B cell (primary cell): ENCODE measurements around the gene STAMBPL1. TPM values are rescaled to one million over a fixed set of nuclear protein-coding genes. Genes with fewer than 3 reads are reported as not detected.

Experiments used
- ATAC-seq: fragments of 200-7000 bp; cut with Tn5 transposase; one replicate; pipeline ENCODE4 v1.10.0; 2021; ENCODE audit warnings: low read depth, mild to moderate bottlenecking, moderate number of reproducible peaks, moderate library complexity
- CTCF ChIA-PET: fragments of 350-600 bp; sonication (Branson Sonifier 250); formaldehyde crosslinking; loops from one replicate; lab custom pipeline; 2021; ENCODE audit warnings: antibody characterized with exemption, inconsistent platforms; lab: Charles Lee
- POLR2A ChIA-PET: fragments of 350-600 bp; sonication (Branson Sonifier 250); formaldehyde crosslinking; loops from one replicate; lab custom pipeline; 2021; ENCODE audit warnings: antibody characterized with exemption; lab: Charles Lee
- DNase-seq: peaks from one replicate; pipeline ENCODE4 v3.0.0; 2013
- H2AFZ ChIP-seq: 2 replicates; pipeline ENCODE4 v1.6.1; 2012; ENCODE audit warnings: mild to moderate bottlenecking, low read depth, low read length; ENCODE audit not compliant: insufficient read depth, poor library complexity, severe bottlenecking
- H3K27ac ChIP-seq, 2 donors: 1 replicate in 1 of 2; 2 replicates in 1 of 2; pipeline ENCODE4 v1.5.1; 2012 to 2013; ENCODE audit warnings: low read length in 2 of 2, mild to moderate bottlenecking in 2 of 2, moderate library complexity in 1 of 2
- H3K27me3 ChIP-seq, 4 experiments: fragments of 200-600 bp in 1 of 4; sonication (generic) in 1 of 4; replicated peaks in 1 of 4; 1 replicate in 2 of 4; 2 replicates in 2 of 4; pipeline versions ENCODE4 v1.6.1 to v1.7.0; 2013 to 2016; ENCODE audit warnings: low read length in 3 of 4, mild to moderate bottlenecking in 2 of 4, mixed read lengths in 1 of 4, moderate library complexity in 1 of 4; ENCODE audit not compliant: insufficient read depth in 4 of 4, control insufficient read depth in 3 of 4; ENCODE audit errors: control extremely low read depth in 1 of 4
- H3K36me3 ChIP-seq, 2 experiments: replicated peaks in 1 of 2; 1 replicate in 1 of 2; 2 replicates in 1 of 2; pipeline versions ENCODE4 v1.6.1 to v1.7.1; 2013; ENCODE audit warnings: low read length in 1 of 2; ENCODE audit not compliant: insufficient read depth in 2 of 2, control insufficient read depth in 1 of 2; ENCODE audit errors: control extremely low read depth in 1 of 2, extremely low read depth in 1 of 2
- H3K4me1 ChIP-seq, 2 donors: fragments of 200-600 bp in 1 of 2; sonication (generic) in 1 of 2; 1 replicate in 1 of 2; 2 replicates in 1 of 2; pipeline versions ENCODE4 v1.5.1 to v1.6.1; 2013 to 2017; ENCODE audit warnings: low read length in 2 of 2; ENCODE audit not compliant: control insufficient read depth in 2 of 2, insufficient read depth in 2 of 2
- H3K4me2 ChIP-seq: replicated peaks from 2 replicates; pipeline ENCODE3; 2012; ENCODE audit warnings: mild to moderate bottlenecking, low read depth, low read length; ENCODE audit not compliant: poor library complexity, severe bottlenecking
- H3K4me3 ChIP-seq, 5 experiments: fragments of 200-600 bp in 1 of 5; sonication (generic) in 1 of 5; 1 replicate in 3 of 5; 2 replicates in 2 of 5; pipeline versions ENCODE4 v1.5.1 to v1.7.0; 2011 to 2016; ENCODE audit warnings: low read length in 4 of 5, mild to moderate bottlenecking in 4 of 5, low read depth in 2 of 5, control low read depth in 1 of 5, moderate library complexity in 1 of 5; ENCODE audit not compliant: insufficient read depth in 1 of 5; ENCODE audit errors: control extremely low read depth in 1 of 5, extremely low read depth in 1 of 5
- H3K79me2 ChIP-seq: fragments of 200-600 bp; sonication (generic); one replicate; pipeline ENCODE4 v1.6.0; 2016; ENCODE audit warnings: low read length; ENCODE audit not compliant: control insufficient read depth, insufficient read depth
- H3K9ac ChIP-seq: fragments of 200-600 bp; sonication (generic); 2 replicates; pipeline ENCODE4 v1.6.1; 2017; ENCODE audit warnings: mild to moderate bottlenecking, low read length, moderate library complexity
- H3K9me3 ChIP-seq, 3 donors: one replicate each; pipeline versions ENCODE4 v1.6.1 to v1.7.1; 2013; ENCODE audit warnings: low read length in 2 of 3; ENCODE audit not compliant: control insufficient read depth in 2 of 3, insufficient read depth in 1 of 3; ENCODE audit errors: control extremely low read depth in 1 of 3
- H4K20me1 ChIP-seq: 2 replicates; pipeline ENCODE4 v1.6.0; 2012; ENCODE audit warnings: mild to moderate bottlenecking, low read length; ENCODE audit not compliant: insufficient read depth, control insufficient read depth, poor library complexity, severe bottlenecking
- H3K27ac Mint-ChIP-seq: one replicate; pipeline ENCODE4 v1.8.0; 2021; ENCODE audit warnings: mixed read lengths
- H3K27me3 Mint-ChIP-seq: one replicate; pipeline ENCODE4 v1.8.0; 2021; ENCODE audit warnings: mixed read lengths
- H3K4me1 Mint-ChIP-seq: one replicate; pipeline ENCODE4 v1.8.0; 2021; ENCODE audit warnings: mixed read lengths
- H3K4me3 Mint-ChIP-seq: one replicate; pipeline ENCODE4 v1.8.0; 2021; ENCODE audit warnings: mixed read lengths
- H3K9me3 Mint-ChIP-seq: one replicate; pipeline ENCODE4 v1.8.0; 2022; ENCODE audit warnings: mixed read lengths; ENCODE audit not compliant: insufficient read depth
- EZH2 ChIP-seq: IDR thresholded peaks from 2 replicates; pipeline ENCODE4 v1.6.1; 2012; ENCODE audit warnings: borderline replicate concordance, low read depth, mild to moderate bottlenecking, moderate library complexity, low read length; ENCODE audit not compliant: insufficient read depth, poor library complexity, severe bottlenecking
- WGBS: methylation state at CpG from one replicate; pipeline ENCODE4 v1.1.5; 2013; ENCODE audit warnings: missing lambda C conversion rate; ENCODE audit not compliant: insufficient coverage; 5-methylcytosine and 5-hydroxymethylcytosine counted together
- intact Hi-C: fragments of 100-400 bp; cut with micrococcal nuclease; formaldehyde crosslinking; loops from one replicate; pipeline ENCODE4 v1.10.0; 2022
- polyA plus RNA-seq: library from polyadenylated mRNA; depleted of rRNA; stranded (reverse); fragments of >200 nt; gene quantifications from 2 replicates; pipeline ENCODE4 v1.2.3, GENCODE V29; 2012
- total RNA-seq, 2 donors: library from RNA; stranded (reverse); fragments of 120-200 nt in 1 of 2; gene quantifications; 1 replicate in 1 of 2; 2 replicates in 1 of 2; pipeline versions ENCODE4 v1.2.3 to v1.2.4, GENCODE V29; 2013 to 2022
- TF ChIP-seq, protein P1 (sequence below): fragments of 200-600 bp; IDR thresholded peaks from one replicate; pipeline ENCODE4 v1.8.0; 2022; ENCODE audit warnings: antibody characterized with exemption, mild to moderate bottlenecking

STAMBPL1 gene
- total and polyA plus RNA-seq, 2 donors (not counting 1 experiment from before 2014, with no cell fraction given) = 50.3 to 64.2 TPM

DNA sequence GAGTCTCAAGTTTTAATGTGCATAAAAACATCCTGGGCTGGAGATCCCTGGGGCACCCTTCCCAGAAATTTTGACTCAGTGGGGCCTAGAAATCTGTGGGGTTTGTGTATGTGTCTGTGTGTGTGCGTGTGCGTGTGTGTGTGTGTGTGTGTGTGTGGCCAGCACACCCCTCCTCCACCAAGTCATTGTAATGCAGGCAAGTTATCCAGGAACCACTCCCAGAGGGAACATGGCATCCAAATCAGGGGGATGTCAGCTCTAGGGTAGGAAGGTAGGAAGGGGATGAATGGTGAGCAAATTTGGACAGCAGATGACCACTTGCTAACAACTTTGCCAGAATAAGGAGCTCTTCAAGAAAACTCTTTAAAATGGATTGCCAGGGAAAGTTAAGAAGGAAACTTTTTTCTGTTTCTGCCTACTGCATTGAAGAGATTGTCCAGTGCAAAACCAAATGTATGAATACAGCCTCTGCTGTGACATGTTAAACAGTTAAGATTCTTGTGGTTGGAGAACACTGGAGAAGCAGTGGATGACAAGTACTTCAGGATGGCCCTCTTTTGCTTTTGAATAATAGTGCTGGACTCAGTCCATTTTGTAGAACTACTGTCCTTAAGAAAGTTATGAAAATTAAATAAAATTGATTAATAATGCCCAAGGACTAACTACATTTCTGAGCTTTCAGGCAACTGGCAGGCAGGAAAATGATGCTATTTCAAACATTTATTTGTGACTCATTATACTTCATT is 12.3 kb downstream of the STAMBPL1 start:
- Histone ChIP-seq H3K4me2 (no peak overlapping the region), H2AFZ (no peak overlapping the region), H4K20me1 (no peaks in the 10 kb centered on the region), H3K9me3 (no peaks in the 10 kb centered on the region), H3K79me2 (peaks cover 77% of the 10 kb centered on the region), H3K4me3 (no peak overlapping the region), H3K9ac (no peak overlapping the region), H3K27me3 (no peaks in the 10 kb centered on the region), H3K36me3 (peaks cover 4 to 19% of the 10 kb centered on the region in 2 experiments), H3K4me1 (peaks cover 17 to 35% of the 10 kb centered on the region in 2 donors), H3K27ac (no peak overlapping the region)
- Mint-ChIP-seq H3K4me1 (peaks cover 61% of the 10 kb centered on the region), H3K27me3 (no peaks in the 10 kb centered on the region), H3K27ac (peak overlapping the region; percentile 50), H3K4me3 (no peak overlapping the region), H3K9me3 (no peaks in the 10 kb centered on the region)
- ChIA-PET CTCF (interaction anchor here (1.0 to 1.9 kb wide), 4 partner anchors 13 to 56 kb away, joined by 3 to 5 read pairs (median 4); partner anchors contain the start of gene STAMBPL1), POLR2A (interaction anchor here (1.4 kb wide), 1 partner anchor 12 kb away, joined by 5 read pairs; the partner anchor contains the start of gene STAMBPL1)
- ATAC-seq (no peak), DNase-seq (no peak)
- intact Hi-C loops = no loop called here
- TF ChIP-seq, protein P1, sequence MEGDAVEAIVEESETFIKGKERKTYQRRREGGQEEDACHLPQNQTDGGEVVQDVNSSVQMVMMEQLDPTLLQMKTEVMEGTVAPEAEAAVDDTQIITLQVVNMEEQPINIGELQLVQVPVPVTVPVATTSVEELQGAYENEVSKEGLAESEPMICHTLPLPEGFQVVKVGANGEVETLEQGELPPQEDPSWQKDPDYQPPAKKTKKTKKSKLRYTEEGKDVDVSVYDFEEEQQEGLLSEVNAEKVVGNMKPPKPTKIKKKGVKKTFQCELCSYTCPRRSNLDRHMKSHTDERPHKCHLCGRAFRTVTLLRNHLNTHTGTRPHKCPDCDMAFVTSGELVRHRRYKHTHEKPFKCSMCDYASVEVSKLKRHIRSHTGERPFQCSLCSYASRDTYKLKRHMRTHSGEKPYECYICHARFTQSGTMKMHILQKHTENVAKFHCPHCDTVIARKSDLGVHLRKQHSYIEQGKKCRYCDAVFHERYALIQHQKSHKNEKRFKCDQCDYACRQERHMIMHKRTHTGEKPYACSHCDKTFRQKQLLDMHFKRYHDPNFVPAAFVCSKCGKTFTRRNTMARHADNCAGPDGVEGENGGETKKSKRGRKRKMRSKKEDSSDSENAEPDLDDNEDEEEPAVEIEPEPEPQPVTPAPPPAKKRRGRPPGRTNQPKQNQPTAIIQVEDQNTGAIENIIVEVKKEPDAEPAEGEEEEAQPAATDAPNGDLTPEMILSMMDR = no peak
- no peak for TF ChIP-seq EZH2
- no CpG with 5 or more reads among the region's 2 CpGs for WGBS

DNA sequence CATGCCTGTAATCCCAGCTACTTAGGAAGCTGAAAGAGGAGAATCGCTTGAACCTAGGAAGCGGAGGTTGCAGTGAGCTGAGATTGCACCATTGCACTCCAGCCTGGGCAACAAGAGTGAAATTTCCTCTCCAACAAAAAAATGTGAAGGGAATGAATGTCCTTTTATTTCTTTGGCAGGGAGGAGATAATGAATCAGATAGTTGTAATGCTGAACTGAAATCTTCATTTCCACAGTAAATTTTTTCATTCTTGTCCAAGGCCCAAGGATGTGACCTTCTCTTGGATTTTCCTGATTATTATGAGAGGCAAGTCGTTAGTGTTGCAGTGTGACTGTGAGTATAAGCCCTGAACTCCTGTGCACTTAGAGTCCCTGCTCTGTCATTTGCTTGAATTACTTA is 13.6 kb downstream of the STAMBPL1 start:
- peaks cover 4 to 19% of the 10 kb centered on the region in 2 experiments for H3K36me3 ChIP-seq
- no peak overlapping the region for H3K9ac ChIP-seq
- peak overlapping the region; percentile 28 for H3K27ac Mint-ChIP-seq
- no peak overlapping the region for H3K27ac ChIP-seq
- no peak overlapping the region for H2AFZ ChIP-seq
- H3K4me3 Mint-ChIP-seq = no peak overlapping the region
- ChIA-PET POLR2A (no interaction called here), CTCF (no interaction called here)
- no peak for TF ChIP-seq EZH2
- TF ChIP-seq, protein P1 = no peak
- H3K4me3 ChIP-seq = no peak overlapping the region
- H3K4me2 ChIP-seq = no peak overlapping the region
- H3K9me3 Mint-ChIP-seq = no peaks in the 10 kb centered on the region
- no peaks in the 10 kb centered on the region for H3K9me3 ChIP-seq
- H3K27me3 ChIP-seq = no peaks in the 10 kb centered on the region
- 100% methylated on average over 2 of the region's 3 CpGs for WGBS
- ATAC-seq (no peak), DNase-seq (no peak)
- H3K27me3 Mint-ChIP-seq = no peaks in the 10 kb centered on the region
- H3K79me2 ChIP-seq = peaks cover 71% of the 10 kb centered on the region
- H4K20me1 ChIP-seq = no peaks in the 10 kb centered on the region
- H3K4me1 Mint-ChIP-seq = peaks cover 62% of the 10 kb centered on the region
- intact Hi-C loops = no loop called here
- H3K4me1 ChIP-seq = peaks cover 14 to 38% of the 10 kb centered on the region in 2 donors
